Mesenchymal stem cell (in vitro differentiated cells and primary cell): ENCODE measurements around the gene PITPNM3.
"Not testable (repeated sequence)": the region's sequence is repeated elsewhere in the genome, so short reads cannot be mapped to it uniquely, and the experiment has no call there.

ENCODE experiments used
- DNase-seq: peaks from one replicate; pipeline ENCODE4 v3.0.0-alpha.2; 2013
- H2AFZ ChIP-seq: one replicate; pipeline ENCODE4 v1.6.1; 2013; ENCODE audit warnings: low read depth, mild to moderate bottlenecking, control low read depth, inconsistent platforms, low read length, moderate library complexity
- H2AK5ac ChIP-seq: 2 replicates; pipeline ENCODE4 v1.6.1; 2013; ENCODE audit warnings: low read length, moderate library complexity, mild to moderate bottlenecking, inconsistent platforms; ENCODE audit not compliant: severe bottlenecking
- H2BK120ac ChIP-seq: one replicate; pipeline ENCODE4 v1.6.1; 2013; ENCODE audit warnings: low read depth, mild to moderate bottlenecking, inconsistent platforms, low read length, moderate library complexity
- H2BK12ac ChIP-seq, 2 experiments: one replicate each; pipeline ENCODE4 v1.6.1; 2013; ENCODE audit warnings: inconsistent platforms in 2 of 2, low read length in 2 of 2, mild to moderate bottlenecking in 2 of 2, moderate library complexity in 2 of 2, control low read depth in 1 of 2
- H2BK15ac ChIP-seq: one replicate; pipeline ENCODE4 v1.6.1; 2013; ENCODE audit warnings: mild to moderate bottlenecking, low read depth, inconsistent platforms; ENCODE audit not compliant: poor library complexity, severe bottlenecking
- H2BK5ac ChIP-seq: 2 replicates; pipeline ENCODE4 v1.6.1; 2013; ENCODE audit warnings: low read depth, mild to moderate bottlenecking, low read length, control low read depth, inconsistent platforms; ENCODE audit not compliant: poor library complexity, severe bottlenecking
- H3K14ac ChIP-seq, 2 experiments: one replicate each; pipeline ENCODE4 v1.6.1; 2013; ENCODE audit warnings: inconsistent platforms in 2 of 2, low read length in 2 of 2, control low read depth in 1 of 2, mild to moderate bottlenecking in 1 of 2, moderate library complexity in 1 of 2
- H3K18ac ChIP-seq, 2 experiments: one replicate each; pipeline ENCODE4 v1.6.1; 2013; ENCODE audit warnings: inconsistent platforms in 2 of 2, low read length in 2 of 2, control low read depth in 1 of 2, low read depth in 1 of 2, mild to moderate bottlenecking in 1 of 2
- H3K23ac ChIP-seq, 2 experiments: one replicate each; pipeline ENCODE4 v1.6.1; 2013; ENCODE audit warnings: inconsistent platforms in 2 of 2, low read length in 2 of 2, mild to moderate bottlenecking in 2 of 2, moderate library complexity in 2 of 2, control low read depth in 1 of 2
- H3K27ac ChIP-seq: 2 replicates; pipeline ENCODE4 v1.5.1; 2013; ENCODE audit warnings: mild to moderate bottlenecking, moderate library complexity, low read length, control low read depth, inconsistent platforms; ENCODE audit not compliant: poor library complexity, severe bottlenecking
- H3K27me3 ChIP-seq, 2 experiments: 2 replicates each; pipeline versions ENCODE4 v1.6.1 to v1.7.0; 2013; ENCODE audit warnings: low read length in 2 of 2, mild to moderate bottlenecking in 2 of 2, moderate library complexity in 2 of 2, control low read depth in 1 of 2, inconsistent platforms in 1 of 2; ENCODE audit not compliant: control insufficient read depth in 1 of 2, insufficient read depth in 1 of 2
- H3K36me3 ChIP-seq, 2 experiments: 2 replicates each; pipeline versions ENCODE4 v1.6.1 to v1.7.0; 2013; ENCODE audit warnings: low read length in 2 of 2, control low read depth in 1 of 2, inconsistent platforms in 1 of 2, low read depth in 1 of 2, mild to moderate bottlenecking in 1 of 2; ENCODE audit not compliant: insufficient read depth in 2 of 2, control insufficient read depth in 1 of 2
- H3K4ac ChIP-seq, 2 experiments: one replicate each; pipeline ENCODE4 v1.6.1; 2013; ENCODE audit warnings: inconsistent platforms in 2 of 2, low read length in 2 of 2, mild to moderate bottlenecking in 2 of 2, moderate library complexity in 2 of 2, control low read depth in 1 of 2, low read depth in 1 of 2
- H3K4me1 ChIP-seq: 2 replicates; pipeline ENCODE4 v1.6.1; 2013; ENCODE audit warnings: low read depth, low read length, control low read depth; ENCODE audit not compliant: control insufficient read depth, insufficient read depth
- H3K4me2 ChIP-seq: 2 replicates; pipeline ENCODE4 v1.6.1; 2013; ENCODE audit warnings: low read length, mild to moderate bottlenecking, inconsistent platforms; ENCODE audit not compliant: poor library complexity, severe bottlenecking
- H3K4me3 ChIP-seq, 2 experiments: 2 replicates each; pipeline versions ENCODE4 v1.5.1 to v1.7.0; 2013; ENCODE audit warnings: low read length in 2 of 2, mild to moderate bottlenecking in 2 of 2, control low read depth in 1 of 2, low read depth in 1 of 2; ENCODE audit not compliant: insufficient read depth in 1 of 2
- H3K79me1 ChIP-seq: replicated peaks from 2 replicates; pipeline ENCODE4 v1.6.1; 2013; ENCODE audit warnings: mild to moderate bottlenecking, control low read depth, low read length, inconsistent platforms; ENCODE audit not compliant: poor library complexity, severe bottlenecking
- H3K9ac ChIP-seq: 2 replicates; pipeline ENCODE4 v1.7.0; 2013; ENCODE audit warnings: mild to moderate bottlenecking, low read length, moderate library complexity
- H3K9me3 ChIP-seq: 2 replicates; pipeline ENCODE4 v1.7.0; 2013; ENCODE audit warnings: mild to moderate bottlenecking, low read length; ENCODE audit not compliant: control insufficient read depth
- H4K8ac ChIP-seq: one replicate; pipeline ENCODE4 v1.6.1; 2013; ENCODE audit warnings: inconsistent platforms, mild to moderate bottlenecking, low read length, moderate library complexity
- H4K91ac ChIP-seq: one replicate; pipeline ENCODE4 v1.6.1; 2013; ENCODE audit warnings: mild to moderate bottlenecking, low read length, inconsistent platforms
- WGBS: methylation state at CpG from one replicate; pipeline ENCODE4 v1.1.7; 2013; ENCODE audit warnings: mixed read lengths; 5-methylcytosine and 5-hydroxymethylcytosine counted together

PITPNM3 gene

GRCh38 chr17:6596081-6596480, 39.7 kb upstream of the PITPNM3 start:
- no peaks in the 10 kb centered on the region for H3K4me1 ChIP-seq
- H3K4ac ChIP-seq: no peak overlapping the region
- H2AFZ ChIP-seq: no peak overlapping the region
- no peak overlapping the region for H2BK12ac ChIP-seq
- no peaks in the 10 kb centered on the region for H3K27me3 ChIP-seq
- no peak for DNase-seq
- H2BK15ac ChIP-seq: no peak overlapping the region
- no peak overlapping the region for H3K27ac ChIP-seq
- H3K79me1 ChIP-seq: peaks cover 16% of the 10 kb centered on the region
- no peaks in the 10 kb centered on the region for H3K9me3 ChIP-seq
- H3K23ac ChIP-seq: no peak overlapping the region
- 96% methylated on average over 7 of the region's 7 CpGs for WGBS
- no peak overlapping the region for H4K8ac ChIP-seq
- H2AK5ac ChIP-seq: no peak overlapping the region
- H3K18ac ChIP-seq: no peak overlapping the region
- no peak overlapping the region for H3K9ac ChIP-seq
- no peak overlapping the region for H2BK5ac ChIP-seq
- no peak overlapping the region for H3K14ac ChIP-seq
- H2BK120ac ChIP-seq: no peak overlapping the region
- H3K4me2 ChIP-seq: no peak overlapping the region
- H3K4me3 ChIP-seq: no peak overlapping the region
- no peak overlapping the region for H4K91ac ChIP-seq
- H3K36me3 ChIP-seq: peaks cover 21 to 97% of the 10 kb centered on the region in 2 experiments

- not testable (repeated sequence) for H2AK5ac ChIP-seq, DNase-seq, H3K9ac ChIP-seq, H4K8ac ChIP-seq, H2BK120ac ChIP-seq, H3K4me3 ChIP-seq, H2AFZ ChIP-seq, H3K18ac ChIP-seq, H3K23ac ChIP-seq, H2BK5ac ChIP-seq, H2BK15ac ChIP-seq, H3K27ac ChIP-seq, H4K91ac ChIP-seq, H3K14ac ChIP-seq, H2BK12ac ChIP-seq, H3K4me2 ChIP-seq, H3K27me3 ChIP-seq, H3K4me1 ChIP-seq, H3K4ac ChIP-seq, H3K9me3 ChIP-seq
- Histone ChIP-seq H3K36me3 (peaks cover 23 to 94% of the 10 kb centered on the region in 2 experiments), H3K79me1 (peaks cover 12% of the 10 kb centered on the region)
- 97% methylated on average over 14 of the region's 14 CpGs for WGBS
Measured at GRCh38 chr17:6593371-6593770, 37.0 kb upstream of the PITPNM3 start.

GRCh38 chr17:6592173-6592572, 35.8 kb upstream of the PITPNM3 start:
- Histone ChIP-seq H4K8ac (no peak overlapping the region), H3K79me1 (peaks cover 20% of the 10 kb centered on the region), H3K27me3 (no peaks in the 10 kb centered on the region), H3K36me3 (peaks cover 25 to 95% of the 10 kb centered on the region in 2 experiments), H3K4me3 (no peak overlapping the region), H2BK12ac (no peak overlapping the region), H3K4me2 (peak overlapping the region; percentile 0), H3K27ac (peak overlapping the region; percentile 95), H2BK5ac (peak overlapping the region; percentile 97), H4K91ac (no peak overlapping the region), H3K4ac (no peak overlapping the region), H3K4me1 (no peaks in the 10 kb centered on the region), H3K14ac (no peak overlapping the region), H2AFZ (no peak overlapping the region), H2AK5ac (no peak overlapping the region), H3K23ac (no peak overlapping the region), H2BK120ac (no peak overlapping the region), H2BK15ac (no peak overlapping the region), H3K18ac (no peak overlapping the region), H3K9ac (no peak overlapping the region), H3K9me3 (no peaks in the 10 kb centered on the region)
- WGBS: 79% methylated on average over 4 of the region's 6 CpGs
- peak; percentile 11 for DNase-seq

GRCh38 chr17:6591599-6592158, 35.3 kb upstream of the PITPNM3 start:
- Histone ChIP-seq H3K4me1 (no peaks in the 10 kb centered on the region), H2BK12ac (no peak overlapping the region), H3K23ac (no peak overlapping the region), H3K14ac (no peak overlapping the region), H3K36me3 (peaks cover 25 to 95% of the 10 kb centered on the region in 2 experiments), H3K18ac (no peak overlapping the region), H2AFZ (no peak overlapping the region), H3K9ac (no peak overlapping the region), H3K4ac (no peak overlapping the region), H3K4me2 (peak overlapping the region; percentile 0), H2AK5ac (peak overlapping the region; percentile 9), H2BK5ac (peak overlapping the region; percentile 97), H3K79me1 (peaks cover 20% of the 10 kb centered on the region), H3K27ac (peak overlapping the region; percentile 95), H4K8ac (no peak overlapping the region), H3K4me3 (no peak overlapping the region), H3K27me3 (no peaks in the 10 kb centered on the region), H2BK15ac (no peak overlapping the region), H2BK120ac (no peak overlapping the region), H3K9me3 (no peaks in the 10 kb centered on the region), H4K91ac (no peak overlapping the region)
- 61% methylated on average over 7 of the region's 7 CpGs for WGBS
- peak; percentile 71 for DNase-seq
